HG03039 (cell line): ENCODE measurements around the gene DACH1.

Experiments
- ATAC-seq: cut with Tn5 transposase; IDR thresholded peaks from one replicate; pipeline ENCODE4 v1.9.1; 2021; ENCODE audit warnings: mild to moderate bottlenecking, moderate library complexity; ENCODE audit not compliant: unreplicated experiment

DACH1 gene

DNA sequence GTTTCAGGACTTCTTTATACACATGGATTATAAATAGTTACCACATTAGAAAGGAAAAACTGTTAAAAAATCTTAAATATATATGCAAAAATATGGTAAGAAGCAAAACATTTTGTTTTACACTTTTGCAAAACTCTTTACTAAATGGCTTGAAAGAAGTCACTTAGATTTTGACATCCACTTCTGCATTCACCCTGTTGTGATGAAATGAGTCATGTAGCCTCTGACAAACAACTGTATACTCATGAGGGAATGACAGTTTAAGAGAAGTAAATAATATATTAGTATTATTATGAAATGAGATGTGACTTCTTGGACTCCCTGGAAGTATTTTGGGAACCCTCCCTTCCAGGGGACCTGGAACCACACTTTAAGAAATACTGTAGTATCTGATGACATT, 275.6 kb downstream of the DACH1 start:
- ATAC-seq = no peak

DNA sequence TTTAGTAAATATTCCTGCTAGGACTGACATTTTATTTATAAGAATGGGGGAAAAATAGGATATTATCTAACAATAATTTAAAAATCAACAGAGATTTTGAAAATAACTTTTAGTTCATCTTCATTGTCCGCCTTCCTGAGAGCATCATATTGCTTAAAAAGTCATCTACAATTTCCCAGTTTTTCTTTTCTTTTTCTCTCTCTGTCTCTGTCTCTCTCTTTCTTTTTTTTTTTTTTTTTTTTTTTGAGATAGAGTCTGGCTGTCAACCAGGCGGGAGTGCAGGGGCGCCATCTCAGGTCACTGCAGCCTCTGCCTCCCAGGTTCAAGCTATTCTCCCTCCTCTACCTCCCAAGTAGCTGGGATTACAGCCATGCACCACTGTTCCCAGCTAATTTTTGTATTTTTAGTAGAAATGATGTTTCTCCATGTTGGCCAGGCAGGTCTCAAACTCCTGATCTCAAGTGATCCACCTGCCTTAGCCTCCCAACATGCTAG, 276.3 kb downstream of the DACH1 start:
- no peak for ATAC-seq

DNA sequence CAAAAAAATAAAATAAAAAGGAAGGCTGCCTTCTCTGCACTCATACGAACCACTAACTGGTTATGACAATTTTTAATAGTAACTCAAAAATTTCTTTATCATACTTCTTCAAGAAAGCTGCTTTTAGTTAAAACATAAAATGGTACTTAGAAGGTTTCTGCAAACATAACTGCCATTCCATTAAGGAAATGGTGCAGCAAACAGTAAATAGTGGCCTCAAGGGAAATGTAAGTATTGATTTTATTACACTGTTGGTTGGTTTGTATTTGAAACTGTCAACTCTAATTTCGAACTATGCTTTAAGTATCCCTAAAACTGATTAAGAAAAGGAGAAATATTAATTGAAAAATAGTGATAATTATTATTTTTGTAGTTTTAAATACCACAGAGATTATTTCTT, 278.0 kb downstream of the DACH1 start:
- ATAC-seq = no peak

DNA sequence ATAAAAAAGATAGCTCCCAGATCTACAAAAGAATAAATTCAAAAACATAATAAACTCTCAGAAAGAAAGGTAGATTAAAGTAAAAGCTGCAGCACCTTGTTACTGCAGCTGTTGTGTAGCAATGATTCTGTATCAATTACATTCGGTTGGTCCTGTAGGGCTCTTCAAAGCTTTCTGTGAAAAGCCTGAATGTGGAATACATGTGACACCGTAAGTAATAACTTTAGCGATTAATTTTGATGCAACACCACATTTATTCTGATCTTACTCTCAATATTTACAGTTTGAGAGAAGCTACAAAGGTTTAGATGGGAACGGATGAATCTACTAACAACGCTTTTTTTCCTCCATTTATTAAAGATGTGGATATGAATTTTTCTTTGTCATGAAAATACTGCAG, 279.2 kb downstream of the DACH1 start:
- no peak for ATAC-seq

DNA sequence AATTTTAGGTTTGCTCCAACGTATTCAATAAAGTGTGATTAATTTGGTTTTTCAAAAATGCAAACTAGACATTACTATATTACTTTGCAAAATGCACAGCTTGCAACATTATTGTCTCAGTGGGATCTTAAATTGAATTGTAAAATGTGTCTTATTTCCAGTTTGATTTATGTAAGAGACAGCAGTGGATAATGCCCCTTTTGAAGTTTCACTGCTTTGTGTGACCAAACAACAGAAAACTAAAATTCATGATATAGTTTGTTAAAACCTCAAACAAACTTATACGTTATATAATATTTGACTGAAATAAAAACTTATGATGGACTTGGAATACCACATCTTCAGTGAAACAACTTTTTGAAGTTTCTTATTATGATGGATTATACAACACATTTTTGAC, 279.8 kb downstream of the DACH1 start:
- ATAC-seq = no peak

DNA sequence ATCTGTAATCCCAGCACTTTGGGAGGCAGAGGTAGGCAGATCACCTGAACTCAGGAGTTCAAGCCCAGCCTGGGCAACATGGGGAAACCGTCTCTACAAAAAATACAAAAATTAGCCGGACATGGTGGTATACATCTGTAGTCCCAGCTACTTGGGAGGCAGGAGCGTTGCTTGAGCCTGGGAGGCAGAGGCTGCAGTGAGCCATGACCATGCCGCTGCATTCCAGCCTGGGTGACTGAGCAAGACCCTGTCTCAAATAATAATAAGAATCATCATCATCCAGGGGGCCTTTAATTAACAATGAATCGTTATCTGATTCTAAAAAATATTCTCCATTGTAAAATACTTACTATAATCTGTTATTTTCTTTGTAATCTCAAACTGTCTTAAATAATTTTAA, 283.4 kb downstream of the DACH1 start:
- ATAC-seq = no peak

DNA sequence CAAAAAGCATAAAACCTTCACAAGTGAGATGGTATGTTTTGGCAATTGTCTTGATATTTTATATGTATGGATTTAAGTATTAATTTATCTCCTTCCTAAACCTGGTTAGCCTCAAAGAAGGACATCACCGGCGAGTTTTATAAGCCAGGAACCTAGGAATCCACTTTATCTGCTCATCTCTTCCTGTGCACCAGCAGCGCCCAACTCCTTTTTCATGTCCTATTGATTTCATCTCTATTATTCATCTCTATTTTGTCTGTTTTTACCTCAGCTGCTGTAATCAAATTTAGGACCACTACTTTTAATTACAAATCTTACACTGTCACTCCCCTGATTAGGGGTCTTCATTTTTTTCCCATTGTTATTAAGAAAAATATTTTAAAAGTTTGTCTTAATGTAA, 286.4 kb downstream of the DACH1 start:
- no peak for ATAC-seq

DNA sequence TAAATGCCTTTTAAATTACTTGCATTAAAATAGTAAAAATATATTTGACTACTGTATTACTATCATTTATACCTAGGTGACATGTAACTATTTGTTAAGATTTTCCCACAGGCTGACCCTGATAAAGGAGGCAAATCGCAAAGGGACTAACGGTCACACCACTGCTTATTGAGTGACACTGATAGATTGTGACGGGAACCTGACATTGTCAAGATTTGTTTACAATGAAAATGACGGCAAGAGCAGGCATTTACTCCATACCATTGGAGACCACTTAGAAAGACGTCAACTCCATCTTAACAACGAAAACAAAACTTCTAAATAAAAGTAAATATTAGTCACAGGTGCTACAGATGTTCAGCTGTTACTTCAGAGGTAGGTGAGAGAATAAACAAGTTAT, 289.0 kb downstream of the DACH1 start:
- no peak for ATAC-seq

DNA sequence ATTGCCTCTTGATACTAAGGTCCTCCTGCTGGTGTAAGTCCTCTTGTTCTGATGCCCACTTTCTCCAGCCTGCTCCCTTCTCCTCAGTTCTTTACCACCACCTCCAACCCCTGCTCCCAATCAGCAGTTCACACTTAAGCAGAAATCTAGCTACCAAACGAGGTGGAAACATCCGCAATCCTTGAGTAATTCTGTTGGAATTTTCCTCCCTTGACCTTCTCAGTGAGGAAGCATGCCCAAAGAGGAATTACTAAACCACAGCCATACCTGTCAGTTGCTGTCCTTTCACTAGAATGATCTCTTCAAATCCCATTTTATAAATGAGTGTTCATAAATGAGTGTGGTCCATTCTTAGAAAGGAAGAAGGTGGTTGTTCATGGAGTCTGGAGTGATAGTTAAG, 289.9 kb downstream of the DACH1 start:
- no peak for ATAC-seq

DNA sequence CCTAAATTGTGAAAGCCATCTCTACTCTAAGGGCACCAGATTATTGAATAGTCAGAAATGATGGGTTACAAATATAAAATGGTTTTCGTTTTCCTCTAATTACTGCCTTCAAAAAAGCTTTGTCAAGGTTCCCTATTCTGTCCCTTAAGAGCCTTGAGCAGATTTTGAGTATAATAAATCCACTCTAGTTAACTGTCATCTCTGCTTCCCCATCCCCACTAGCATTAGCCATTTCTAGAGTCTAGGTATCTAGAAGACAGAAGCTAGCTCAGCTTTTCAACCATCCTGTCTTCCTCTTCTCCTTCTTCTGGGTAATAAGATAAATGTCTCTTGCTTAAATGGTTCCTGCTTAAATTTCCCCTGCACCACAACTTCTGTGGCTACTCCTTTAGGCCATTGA, 290.4 kb downstream of the DACH1 start:
- no peak for ATAC-seq

DNA sequence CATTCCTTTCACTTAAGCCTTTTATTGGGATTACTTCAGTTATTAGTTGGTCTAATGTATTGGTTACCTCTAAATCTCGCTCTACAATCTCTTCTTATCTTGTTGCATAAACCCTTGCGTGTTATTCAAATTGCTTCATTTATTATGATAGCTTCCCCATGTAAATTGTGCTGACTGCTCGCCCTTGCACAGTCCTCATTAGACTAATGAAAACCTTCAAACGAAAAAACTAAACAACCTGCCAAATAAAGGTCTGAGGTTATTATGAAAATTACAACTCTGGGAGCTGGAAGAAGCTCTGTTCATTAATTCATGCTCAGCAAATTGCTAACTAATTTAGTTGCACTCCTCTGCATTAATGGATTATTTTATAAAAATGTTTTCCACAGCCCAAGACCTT, 320.1 kb downstream of the DACH1 start:
- no peak for ATAC-seq

DNA sequence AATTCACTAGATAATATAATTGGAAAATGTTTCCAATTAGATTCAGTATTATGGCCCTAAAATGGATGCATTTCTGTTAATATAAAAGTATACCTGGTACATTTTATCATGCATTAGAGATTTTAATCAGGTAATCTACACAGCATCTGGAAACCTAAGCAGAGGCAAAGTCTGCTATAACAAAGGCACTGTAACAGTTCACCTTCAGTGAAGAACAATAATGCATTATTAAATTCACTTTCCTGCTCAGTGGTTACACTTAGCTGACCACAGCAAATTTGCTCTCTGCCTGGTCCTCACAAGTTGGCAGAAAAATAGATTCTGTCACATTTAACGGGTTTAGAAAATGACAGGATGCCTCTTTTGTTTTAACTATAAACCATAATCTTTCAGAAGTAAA, 326.9 kb downstream of the DACH1 start:
- no peak for ATAC-seq

DNA sequence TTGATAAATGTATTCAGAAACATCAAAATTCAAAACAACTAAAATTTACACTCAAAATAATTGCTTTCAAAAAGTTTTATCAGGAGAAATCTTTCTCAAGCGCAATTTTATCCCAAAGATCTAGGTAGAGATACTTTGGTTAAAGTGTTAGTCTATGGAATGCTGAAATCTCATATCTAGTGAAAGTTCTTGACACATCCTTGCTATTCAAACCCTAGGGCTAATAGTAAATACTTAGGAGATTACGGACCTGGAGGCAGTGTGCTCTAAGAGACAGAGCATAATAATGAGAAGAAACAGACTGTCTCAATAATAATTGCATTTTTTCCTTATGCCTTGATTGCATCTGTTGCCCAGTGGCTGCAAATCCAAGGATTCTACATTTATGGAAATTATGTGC, 330.8 kb downstream of the DACH1 start:
- no peak for ATAC-seq

DNA sequence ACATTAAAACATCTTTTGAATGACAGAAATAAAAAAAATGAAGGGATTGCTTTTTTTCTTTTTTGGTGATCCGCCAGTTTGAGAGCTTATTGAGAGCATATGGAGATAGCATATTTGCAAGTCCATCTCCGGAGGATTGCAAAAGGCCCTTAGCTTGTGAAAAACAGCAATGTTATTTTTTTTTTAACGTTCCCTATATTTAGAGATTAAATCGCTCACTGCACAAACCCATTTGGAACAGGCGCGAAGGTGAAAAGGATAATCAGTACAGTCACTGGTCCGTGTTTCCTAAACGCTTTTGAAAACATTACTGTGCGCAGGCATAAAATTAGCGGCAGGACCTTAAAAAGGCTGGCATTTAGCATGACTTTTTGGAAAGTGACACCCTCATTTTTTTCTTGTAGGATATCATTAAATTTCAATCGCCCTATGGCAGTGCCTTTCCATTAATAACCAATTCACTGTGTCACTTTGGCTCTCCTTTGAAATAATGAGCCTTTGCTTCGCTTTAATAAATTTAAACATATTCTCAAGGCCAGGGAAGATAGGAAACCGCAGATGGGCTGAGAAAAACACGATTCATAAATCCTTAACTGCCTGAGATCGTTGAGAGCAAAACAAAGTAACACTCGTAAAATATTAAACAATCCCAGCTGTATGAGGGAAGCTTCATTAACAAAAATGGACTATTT, 342.2 kb downstream of the DACH1 start:
- no peak for ATAC-seq

DNA sequence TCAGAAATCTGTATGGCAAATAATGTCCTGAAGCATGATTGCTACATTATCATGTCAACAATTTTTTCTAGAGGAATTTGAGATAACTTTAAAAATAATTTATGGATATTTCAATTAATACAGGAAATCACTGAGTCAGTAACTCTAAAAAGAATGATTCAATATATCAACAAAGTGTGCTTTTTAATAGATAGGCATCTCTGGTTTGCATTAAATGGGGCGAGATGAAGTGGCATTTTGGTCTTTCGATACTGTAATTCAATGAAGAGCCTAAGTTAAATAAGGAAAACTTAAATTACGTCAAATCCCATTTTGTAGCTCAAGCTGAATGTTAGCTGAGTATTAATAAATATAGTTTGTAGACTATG, 342.8 kb downstream of the DACH1 start:
- ATAC-seq = no peak

DNA sequence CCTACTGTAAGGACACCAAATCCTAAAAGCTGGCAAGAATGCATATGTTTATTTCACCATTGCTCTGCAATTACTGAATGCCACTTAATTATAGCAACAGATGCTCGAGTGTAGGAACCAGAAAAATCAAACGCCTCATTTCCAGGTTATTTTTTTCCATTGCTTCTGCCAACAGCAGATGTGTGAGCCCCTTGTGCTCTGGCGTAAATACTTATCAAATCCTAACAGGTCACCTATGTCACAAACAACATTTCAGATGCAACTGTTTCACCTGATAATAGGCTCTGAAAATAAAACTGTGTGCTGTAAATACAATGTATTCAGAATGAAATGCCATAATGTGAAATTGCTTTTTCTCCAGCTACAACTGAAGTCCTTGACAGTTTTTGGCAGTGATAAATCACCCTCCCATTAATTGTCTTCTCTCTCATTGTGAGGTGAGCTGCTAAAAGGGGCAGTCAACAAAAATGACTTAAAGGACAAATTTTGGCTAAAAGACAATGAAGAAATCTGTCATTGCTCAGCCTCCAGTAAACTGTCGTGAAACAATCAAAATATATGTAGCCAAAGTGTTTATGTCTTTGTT, 344.0 kb downstream of the DACH1 start:
- ATAC-seq = no peak

DNA sequence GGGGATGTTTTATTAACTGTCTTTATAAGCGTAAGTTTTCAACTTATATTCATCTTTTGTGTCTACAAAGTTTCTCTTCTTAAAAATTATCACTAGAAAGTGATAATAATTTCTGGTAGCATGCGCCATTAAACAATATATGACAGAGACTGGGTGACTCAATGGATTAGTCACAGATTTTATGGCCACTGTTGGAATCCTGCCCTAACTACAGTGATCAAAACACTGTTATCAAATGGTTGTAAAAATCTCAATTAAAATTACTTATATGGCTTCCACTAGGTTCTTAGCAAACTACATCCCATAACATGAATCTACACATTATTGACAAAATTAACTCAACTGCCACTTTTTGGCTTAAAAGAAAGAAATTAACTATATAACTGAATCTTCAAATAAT, 350.0 kb downstream of the DACH1 start:
- ATAC-seq = no peak

DNA sequence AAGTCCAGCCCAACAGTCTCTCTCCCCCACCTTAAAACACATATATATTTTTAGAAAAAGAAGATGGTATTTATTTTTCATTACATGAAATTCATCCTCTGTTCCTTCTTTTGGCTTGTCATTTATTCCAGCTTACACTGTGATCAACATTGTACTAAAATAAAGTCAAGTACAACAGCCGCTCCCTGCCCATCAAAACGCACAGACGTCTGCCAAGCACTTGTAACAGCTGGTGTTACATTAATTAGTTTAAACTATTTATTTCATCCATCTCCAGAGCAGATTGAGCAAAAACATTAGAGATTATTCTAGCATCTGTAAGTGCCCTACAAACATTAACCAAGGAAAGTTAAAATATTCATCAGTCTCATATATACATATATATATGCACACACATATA, 350.5 kb downstream of the DACH1 start:
- ATAC-seq = no peak

DNA sequence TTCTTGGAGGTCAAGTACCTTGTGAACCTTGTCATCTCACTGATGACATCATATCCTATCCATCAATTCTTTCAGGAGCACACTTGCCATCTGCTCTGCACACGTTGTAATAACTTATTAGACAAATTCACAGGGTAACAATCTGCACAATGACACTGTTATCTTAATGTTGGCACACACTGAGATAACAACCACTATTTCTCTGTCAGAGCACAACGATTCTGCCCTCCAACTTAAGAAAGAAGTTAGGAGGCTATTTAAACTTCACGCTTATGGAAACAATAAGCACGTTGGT, 351.3 kb downstream of the DACH1 start:
- ATAC-seq = no peak

DNA sequence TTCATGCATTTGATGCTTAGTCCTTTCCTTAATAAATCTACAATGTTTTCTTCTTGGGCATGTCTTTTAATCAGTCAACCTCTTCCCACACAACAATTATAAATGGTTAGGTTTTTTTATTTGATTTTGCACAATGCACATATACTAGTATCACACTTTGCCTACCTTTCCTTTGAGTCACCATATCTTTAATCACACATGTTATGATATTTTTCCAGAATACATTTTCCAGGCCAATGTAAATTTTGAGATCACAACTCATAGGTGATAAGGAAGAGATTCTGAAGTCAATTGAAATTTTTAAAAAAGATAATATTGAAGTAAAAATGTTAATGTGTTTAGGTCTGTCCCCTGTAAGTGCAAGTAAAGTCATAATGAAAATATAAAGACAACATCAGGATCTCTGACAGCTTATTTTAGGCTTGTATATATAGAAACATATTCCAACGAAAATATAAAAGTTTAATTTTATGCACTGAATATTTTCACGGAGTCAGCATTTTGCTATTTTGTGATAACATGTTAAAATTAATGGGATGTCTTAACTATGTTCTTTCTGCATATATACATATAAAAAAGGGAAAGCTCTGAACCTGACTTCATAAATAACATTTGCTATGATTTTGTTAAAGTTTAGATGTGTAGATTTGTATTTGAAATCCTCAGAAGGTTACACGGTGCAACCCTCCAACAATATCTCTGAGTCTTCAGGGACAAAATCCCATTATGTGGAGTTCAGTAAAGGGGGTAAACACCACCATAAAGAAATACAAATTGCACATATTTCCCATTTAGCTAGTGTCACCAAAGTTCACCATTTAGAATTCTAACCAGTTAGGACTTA, 351.9 kb downstream of the DACH1 start:
- ATAC-seq = no peak

DNA sequence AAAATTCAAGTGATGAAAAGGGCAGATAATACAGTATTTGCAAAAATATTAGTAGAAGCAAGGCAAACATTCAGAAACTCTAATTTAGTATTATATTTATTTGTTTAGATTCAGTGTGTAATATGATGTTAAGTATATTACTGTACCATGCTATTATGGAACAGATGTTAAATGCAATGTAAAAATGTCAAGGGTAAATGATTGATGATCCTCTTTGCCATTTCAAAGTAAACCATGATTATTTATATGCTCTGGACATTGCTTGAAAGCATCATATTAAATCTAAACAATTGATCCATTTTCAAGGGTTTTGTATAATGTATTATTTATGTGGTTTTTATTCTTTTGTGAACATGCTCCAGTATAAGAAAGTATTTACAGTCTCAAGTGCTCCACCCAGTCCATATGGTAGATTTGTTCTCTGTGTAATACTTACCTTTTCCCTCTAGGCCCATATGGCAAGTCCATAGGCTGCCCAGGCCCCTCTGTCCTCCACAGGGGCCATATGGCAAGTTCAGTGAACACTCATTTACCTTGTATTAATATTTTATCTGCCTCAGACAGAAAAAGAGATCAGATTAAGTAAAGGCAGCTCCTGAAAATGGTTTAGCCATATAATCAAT, 353.5 kb downstream of the DACH1 start:
- no peak for ATAC-seq

DNA sequence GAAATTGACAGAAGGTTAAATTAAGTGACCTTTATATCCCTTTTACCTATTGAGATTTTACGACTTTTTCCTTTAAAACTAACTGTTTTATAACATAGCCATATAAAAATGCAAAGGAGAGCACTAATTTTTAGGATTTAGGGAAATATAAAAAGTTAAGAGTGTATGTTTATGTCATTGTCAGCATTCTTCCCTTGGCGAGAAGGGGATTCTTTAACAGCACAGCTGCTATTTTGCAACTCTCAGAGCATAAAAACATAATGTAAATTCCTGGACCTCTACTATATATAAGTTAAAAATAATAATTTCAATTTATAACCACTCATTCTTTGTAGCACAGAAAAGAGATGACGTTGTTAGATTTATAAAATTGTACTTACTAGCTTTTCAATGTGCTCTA, 363.2 kb downstream of the DACH1 start:
- ATAC-seq = no peak
